Measurements from ENCODE around the gene NAA20. TPM values are rescaled to one million over a fixed set of nuclear protein-coding genes. Genes with fewer than 3 reads are reported as not detected.

NAA20 gene
- total RNA-seq, 1 donor from 2014 or later, result 36.3 TPM

GRCh38 chr20:20052074-20052970, 35.2 kb downstream of the NAA20 start, which contains the start of the genes CFAP61 and CRNKL1:
Gene CFAP61 (plus strand): TSS chr20:20052532. CDS start chr20:20056654, 4,122 bp downstream.
Gene CRNKL1 (minus strand): TSS chr20:20052466. CDS start chr20:20052342, 124 bp downstream.
- Mint-ChIP-seq H3K27me3 (ENCODE audit: unreplicated experiment) (peaks cover 7% of the 10 kb centered on the region), H3K4me3 (ENCODE audit: unreplicated experiment) (peak within 1 kb of the TSS; percentile 100), H3K27ac (ENCODE audit: unreplicated experiment) (peak within 1 kb of the TSS; percentile 99), H3K4me1 (ENCODE audit: unreplicated experiment) (peaks cover 11% of the 10 kb centered on the region), H3K36me3 (ENCODE audit: low read depth, unreplicated experiment) (peaks cover 19% of the 10 kb centered on the region), H3K9me3 (ENCODE audit: unreplicated experiment) (no peaks in the 10 kb centered on the region)
- DNase-seq (ENCODE audit: low spot score), result peak; percentile 96
- no peak for TF ChIP-seq CTCF (IDR thresholded peaks at IDR 0.05; ENCODE audit: unreplicated experiment)

- no peaks in the 10 kb centered on the region for H3K36me3 Mint-ChIP-seq (ENCODE audit: low read depth, unreplicated experiment)
- no peaks in the 10 kb centered on the region for H3K9me3 Mint-ChIP-seq (ENCODE audit: unreplicated experiment)
- no peak overlapping the region for H3K4me3 Mint-ChIP-seq (ENCODE audit: unreplicated experiment)
- TF ChIP-seq CTCF (IDR thresholded peaks at IDR 0.05; ENCODE audit: unreplicated experiment), result no peak
- no peak for DNase-seq (ENCODE audit: low spot score)
- H3K27me3 Mint-ChIP-seq (ENCODE audit: unreplicated experiment), result no peaks in the 10 kb centered on the region
- no peaks in the 10 kb centered on the region for H3K4me1 Mint-ChIP-seq (ENCODE audit: unreplicated experiment)
- no peak overlapping the region for H3K27ac Mint-ChIP-seq (ENCODE audit: unreplicated experiment)
These were observed 43.3 kb downstream of the NAA20 start for GRCh38 chr20:20060234-20060998.

- no peak for DNase-seq (ENCODE audit: low spot score)
- Mint-ChIP-seq H3K4me3 (ENCODE audit: unreplicated experiment) (no peak overlapping the region), H3K4me1 (ENCODE audit: unreplicated experiment) (no peaks in the 10 kb centered on the region), H3K9me3 (ENCODE audit: unreplicated experiment) (no peaks in the 10 kb centered on the region), H3K27ac (ENCODE audit: unreplicated experiment) (no peak overlapping the region), H3K27me3 (ENCODE audit: unreplicated experiment) (no peaks in the 10 kb centered on the region), H3K36me3 (ENCODE audit: low read depth, unreplicated experiment) (no peaks in the 10 kb centered on the region)
- TF ChIP-seq CTCF (IDR thresholded peaks at IDR 0.05; ENCODE audit: unreplicated experiment), result no peak
These were observed 47.0 kb downstream of the NAA20 start for GRCh38 chr20:20063941-20064702.

GRCh38 chr20:20065361-20065760, 48.2 kb downstream of the NAA20 start:
- Mint-ChIP-seq H3K4me3 (ENCODE audit: unreplicated experiment) (no peak overlapping the region), H3K36me3 (ENCODE audit: low read depth, unreplicated experiment) (no peaks in the 10 kb centered on the region), H3K27ac (ENCODE audit: unreplicated experiment) (no peak overlapping the region), H3K9me3 (ENCODE audit: unreplicated experiment) (no peaks in the 10 kb centered on the region), H3K27me3 (ENCODE audit: unreplicated experiment) (no peaks in the 10 kb centered on the region), H3K4me1 (ENCODE audit: unreplicated experiment) (no peaks in the 10 kb centered on the region)
- TF ChIP-seq CTCF (IDR thresholded peaks at IDR 0.05; ENCODE audit: unreplicated experiment), result no peak
- DNase-seq (ENCODE audit: low spot score), result no peak

Measured in endothelial cell (in vitro differentiated cells).